GM21717 (cell line): ENCODE data around the gene HEATR5B.
A peak's percentile ranks its signal among the peaks of the same experiment; 100 is the strongest.
"Not testable (repeated sequence)": the region's sequence is repeated elsewhere in the genome, so short reads cannot be mapped to it uniquely, and the experiment has no call there.

ENCODE experiments used
- ATAC-seq: cut with Tn5 transposase; IDR thresholded peaks from one replicate; pipeline ENCODE4 v1.9.1; 2021; ENCODE audit warnings: mild to moderate bottlenecking, moderate library complexity; ENCODE audit not compliant: unreplicated experiment

The HEATR5B gene

GRCh38 chr2:37068686-37069085 lies 15.5 kb downstream of the HEATR5B start:
- no peak for ATAC-seq

- ATAC-seq, result no peak
Observed at GRCh38 chr2:37061776-37062175, 22.4 kb downstream of the HEATR5B start.

- ATAC-seq, result no peak
Observed at GRCh38 chr2:37061013-37061711, 23.0 kb downstream of the HEATR5B start.

- no peak for ATAC-seq
Observed at GRCh38 chr2:37060446-37060845, 23.7 kb downstream of the HEATR5B start.

GRCh38 chr2:37059841-37060240 lies 24.3 kb downstream of the HEATR5B start:
- ATAC-seq, result no peak

GRCh38 chr2:37052600-37053332 lies 31.4 kb downstream of the HEATR5B start:
- no peak for ATAC-seq

- no peak for ATAC-seq
Observed at GRCh38 chr2:37039580-37039979, 44.6 kb downstream of the HEATR5B start.

GRCh38 chr2:37037771-37038170 lies 46.4 kb downstream of the HEATR5B start:
- no peak for ATAC-seq

- no peak for ATAC-seq
Observed at GRCh38 chr2:37029758-37030157, 54.4 kb downstream of the HEATR5B start.

GRCh38 chr2:37026050-37026449 lies 58.1 kb downstream of the HEATR5B start:
- no peak for ATAC-seq

- no peak for ATAC-seq
Observed at GRCh38 chr2:37020887-37021796, 63.0 kb downstream of the HEATR5B start.

GRCh38 chr2:37020212-37020886 lies 63.8 kb downstream of the HEATR5B start:
- ATAC-seq, result no peak

GRCh38 chr2:37013315-37013641 lies 70.9 kb downstream of the HEATR5B start:
- ATAC-seq, result peak; percentile 15

- ATAC-seq, result peak; percentile 38
Observed at GRCh38 chr2:37011130-37011529, 73.0 kb downstream of the HEATR5B start.

- ATAC-seq, result peak; percentile 99
Observed at GRCh38 chr2:37005118-37005868, 78.9 kb downstream of the HEATR5B start.

- ATAC-seq, result no peak
Observed at GRCh38 chr2:37000988-37001556, 83.1 kb downstream of the HEATR5B start.

- no peak for ATAC-seq
Observed at GRCh38 chr2:37000318-37000717, 83.9 kb downstream of the HEATR5B start.

GRCh38 chr2:36999416-36999815 lies 84.8 kb downstream of the HEATR5B start:
- ATAC-seq, result not testable (repeated sequence)

GRCh38 chr2:36993841-36994620 lies 90.1 kb downstream of the HEATR5B start:
- no peak for ATAC-seq
